Muscle of leg (tissue), 11 donors: ENCODE results near the gene MAPK7. TPM values are rescaled to one million over a fixed set of nuclear protein-coding genes. Genes with fewer than 3 reads are reported as not detected.
A peak's percentile ranks its signal among the peaks of the same experiment; 100 is the strongest.

ENCODE experiments used
- DNase-seq: peaks from one replicate; pipeline ENCODE4 v3.0.0; 2013
- H3K27ac ChIP-seq: one replicate; pipeline ENCODE4 v1.5.1; 2013; ENCODE audit warnings: mild to moderate bottlenecking, low read length, control low read depth
- H3K27me3 ChIP-seq: one replicate; pipeline ENCODE4 v1.6.1; 2013; ENCODE audit warnings: low read length; ENCODE audit not compliant: control insufficient read depth, insufficient read depth
- H3K36me3 ChIP-seq: one replicate; pipeline ENCODE4 v1.6.1; 2013; ENCODE audit warnings: low read length; ENCODE audit not compliant: control insufficient read depth, insufficient read depth
- H3K4me1 ChIP-seq: one replicate; pipeline ENCODE4 v1.6.1; 2013; ENCODE audit warnings: low read length; ENCODE audit not compliant: control insufficient read depth, insufficient read depth
- H3K4me3 ChIP-seq: one replicate; pipeline ENCODE4 v1.5.1; 2013; ENCODE audit warnings: low read length, control low read depth
- H3K9me3 ChIP-seq: replicated peaks from 2 replicates; pipeline ENCODE4 v1.6.1; 2013; ENCODE audit warnings: low read depth, low read length; ENCODE audit not compliant: control insufficient read depth
- WGBS: methylation state at CpG from one replicate; pipeline ENCODE4 v1.1.5; 2013; ENCODE audit warnings: missing lambda C conversion rate; ENCODE audit not compliant: insufficient coverage; 5-methylcytosine and 5-hydroxymethylcytosine counted together
- polyA plus RNA-seq, 8 donors: library from polyadenylated mRNA; unstranded; fragments of 120-200 nt; gene quantifications; one replicate each; pipeline versions ENCODE4 v1.2.1 to v1.2.3, GENCODE V29; 2013; ENCODE audit warnings: inconsistent platforms in 1 of 8, low replicate concordance in 1 of 8; ENCODE audit not compliant: insufficient read length in 8 of 8, insufficient read depth in 1 of 8
- total RNA-seq: library from RNA; stranded (reverse); fragments of 120-200 nt; gene quantifications from one replicate; pipeline ENCODE4 v1.2.4, GENCODE V29; 2013

The MAPK7 gene
- total and polyA plus RNA-seq, 9 donors = 8.4 to 28.4 (median 25.1) TPM

- DNase-seq = peak; percentile 95
- H3K27ac ChIP-seq = peak within 1 kb of the TSS; percentile 78
- H3K9me3 ChIP-seq = no peaks in the 10 kb centered on the region
- WGBS = under 1% methylated on average over 83 of the region's 83 CpGs
- H3K4me1 ChIP-seq = peaks cover 34% of the 10 kb centered on the region
- peaks cover 3% of the 10 kb centered on the region for H3K36me3 ChIP-seq
- peak within 1 kb of the TSS; percentile 82 for H3K4me3 ChIP-seq
- H3K27me3 ChIP-seq = peaks cover 3% of the 10 kb centered on the region
Observed at GRCh38 chr17:19362277-19363113, 15.8 kb upstream of the MAPK7 start, which contains the start of gene B9D1. Gene B9D1, minus strand, starts transcription at chr17:19362723. Its CDS starts 154 bp downstream, at chr17:19362569.

GRCh38 chr17:19363114-19363438 lies 15.2 kb upstream of the MAPK7 start:
- H3K9me3 ChIP-seq = no peaks in the 10 kb centered on the region
- no peak overlapping the region for H3K4me3 ChIP-seq
- H3K36me3 ChIP-seq = no peaks in the 10 kb centered on the region
- H3K4me1 ChIP-seq = peaks cover 34% of the 10 kb centered on the region
- 52% methylated on average over 10 of the region's 14 CpGs for WGBS
- no peak for DNase-seq
- H3K27ac ChIP-seq = no peak overlapping the region
- peaks cover 3% of the 10 kb centered on the region for H3K27me3 ChIP-seq

GRCh38 chr17:19363460-19364035 lies 14.8 kb upstream of the MAPK7 start:
- Histone ChIP-seq H3K27me3 (peaks cover 3% of the 10 kb centered on the region), H3K9me3 (no peaks in the 10 kb centered on the region), H3K27ac (no peak overlapping the region), H3K4me1 (peaks cover 34% of the 10 kb centered on the region), H3K4me3 (no peak overlapping the region), H3K36me3 (no peaks in the 10 kb centered on the region)
- peak; percentile 19 for DNase-seq
- 45% methylated on average over 3 of the region's 6 CpGs for WGBS

GRCh38 chr17:19364699-19365498 lies 13.4 kb upstream of the MAPK7 start:
- DNase-seq = peak; percentile 65
- Histone ChIP-seq H3K4me1 (peaks cover 34% of the 10 kb centered on the region), H3K4me3 (no peak overlapping the region), H3K27ac (peak overlapping the region; percentile 45), H3K27me3 (peaks cover 3% of the 10 kb centered on the region), H3K36me3 (no peaks in the 10 kb centered on the region), H3K9me3 (no peaks in the 10 kb centered on the region)
- WGBS = 63% methylated on average over 6 of the region's 14 CpGs

GRCh38 chr17:19365499-19365817 lies 12.8 kb upstream of the MAPK7 start:
- Histone ChIP-seq H3K4me3 (no peak overlapping the region), H3K4me1 (peaks cover 37% of the 10 kb centered on the region), H3K36me3 (no peaks in the 10 kb centered on the region), H3K27me3 (peaks cover 3% of the 10 kb centered on the region), H3K27ac (no peak overlapping the region), H3K9me3 (no peaks in the 10 kb centered on the region)
- 29% methylated on average over 1 of the region's 4 CpGs for WGBS
- DNase-seq = no peak

GRCh38 chr17:19365833-19366636 lies 12.3 kb upstream of the MAPK7 start:
- H3K27me3 ChIP-seq = peaks cover 3% of the 10 kb centered on the region
- H3K4me3 ChIP-seq = no peak overlapping the region
- peaks cover 40% of the 10 kb centered on the region for H3K4me1 ChIP-seq
- WGBS = 95% methylated on average over 6 of the region's 9 CpGs
- no peak overlapping the region for H3K27ac ChIP-seq
- peak; percentile 2 for DNase-seq
- no peaks in the 10 kb centered on the region for H3K9me3 ChIP-seq
- no peaks in the 10 kb centered on the region for H3K36me3 ChIP-seq

- Histone ChIP-seq H3K36me3 (no peaks in the 10 kb centered on the region), H3K27me3 (peaks cover 3% of the 10 kb centered on the region), H3K4me3 (no peak overlapping the region), H3K4me1 (peaks cover 40% of the 10 kb centered on the region), H3K9me3 (no peaks in the 10 kb centered on the region), H3K27ac (no peak overlapping the region)
- no peak for DNase-seq
- WGBS = 72% methylated on average over 5 of the region's 5 CpGs
Observed at GRCh38 chr17:19366637-19366972, 11.7 kb upstream of the MAPK7 start.

- no peak for DNase-seq
- Histone ChIP-seq H3K36me3 (no peaks in the 10 kb centered on the region), H3K27ac (no peak overlapping the region), H3K4me3 (no peak overlapping the region), H3K27me3 (no peaks in the 10 kb centered on the region), H3K4me1 (peaks cover 30% of the 10 kb centered on the region), H3K9me3 (no peaks in the 10 kb centered on the region)
- 78% methylated on average over 4 of the region's 4 CpGs for WGBS
Observed at GRCh38 chr17:19368229-19368628, 10.1 kb upstream of the MAPK7 start.

- Histone ChIP-seq H3K27ac (no peak overlapping the region), H3K9me3 (no peaks in the 10 kb centered on the region), H3K4me1 (peaks cover 20% of the 10 kb centered on the region), H3K36me3 (no peaks in the 10 kb centered on the region), H3K4me3 (no peak overlapping the region), H3K27me3 (no peaks in the 10 kb centered on the region)
- 87% methylated on average over 8 of the region's 16 CpGs for WGBS
- no peak for DNase-seq
Observed at GRCh38 chr17:19369107-19369778, 9.1 kb upstream of the MAPK7 start.
